Measurements from ENCODE around the gene VPS13D.

GRCh38 chr1:12180903-12181302 lies 48.9 kb upstream of the VPS13D start:
- TF ChIP-seq BHLHE40 (IDR thresholded peaks at IDR 0.05; ENCODE audit: borderline replicate concordance) (no peak), FOXA1 (IDR thresholded peaks at IDR 0.05) (no peak), CTBP1 (IDR thresholded peaks at IDR 0.05; ENCODE audit: borderline replicate concordance) (no peak), TARDBP (IDR thresholded peaks at IDR 0.05) (no peak), ZNF384 (IDR thresholded peaks at IDR 0.05) (no peak), FOXM1 (IDR thresholded peaks at IDR 0.05; ENCODE audit: borderline replicate concordance) (no peak), ELF4 (IDR thresholded peaks at IDR 0.05) (no peak)
